Activated T-helper 1 cell treated with anti-CD3 and anti-CD28 coated beads, Interleukin-12 subunit alpha, Interleukin-12 subunit beta, Interleukin-2, Interleukin-4 antibody, amounts not matched to agents 30 ng/mL and 10 ng/mL and 1 ng/mL, durations not matched to agents 14 hours and 24 hours and 36 hours (primary cell): ENCODE data around the gene LGI1. TPM values are rescaled to one million over a fixed set of nuclear protein-coding genes. Genes with fewer than 3 reads are reported as not detected.

Experiments
- DNase-seq: peaks from one replicate; pipeline ENCODE4 v3.0.0; 2021; ENCODE audit warnings: low spot score
- H3K27ac Mint-ChIP-seq: one replicate; pipeline ENCODE4 v1.8.0; 2021; ENCODE audit warnings: mild to moderate bottlenecking, mixed read lengths
- H3K27me3 Mint-ChIP-seq: one replicate; pipeline ENCODE4 v1.8.0; 2022; ENCODE audit warnings: mild to moderate bottlenecking, moderate library complexity, mixed read lengths; ENCODE audit not compliant: insufficient read depth
- H3K36me3 Mint-ChIP-seq: one replicate; pipeline ENCODE4 v1.8.0; 2021; ENCODE audit warnings: low read depth, mixed read lengths
- H3K4me1 Mint-ChIP-seq: one replicate; pipeline ENCODE4 v1.8.0; 2021; ENCODE audit warnings: low read depth, mixed read lengths
- H3K4me3 Mint-ChIP-seq: one replicate; pipeline ENCODE4 v1.8.0; 2021; ENCODE audit warnings: mild to moderate bottlenecking, moderate library complexity, mixed read lengths
- H3K9me3 Mint-ChIP-seq: one replicate; pipeline ENCODE4 v1.8.0; 2021; ENCODE audit warnings: mixed read lengths
- intact Hi-C: fragments of 100-400 bp; cut with micrococcal nuclease; formaldehyde crosslinking; loops from one replicate; pipeline ENCODE4 v1.15.1; 2024
- total RNA-seq: library from RNA; stranded (reverse); gene quantifications from 2 replicates; pipeline ENCODE4 v1.2.3, GENCODE V29; 2022

Gene LGI1
- total RNA-seq, 1 donor from 2014 or later, result not detected

- Mint-ChIP-seq H3K4me1 (no peaks in the 10 kb centered on the region), H3K4me3 (no peak overlapping the region), H3K27me3 (peaks cover 37% of the 10 kb centered on the region), H3K36me3 (no peaks in the 10 kb centered on the region), H3K27ac (no peak overlapping the region), H3K9me3 (no peaks in the 10 kb centered on the region)
- DNase-seq, result no peak
- intact Hi-C loops, result no loop called here
These were observed 2.8 kb downstream of the LGI1 start for GRCh38 chr10:93760490-93760889.

GRCh38 chr10:93762979-93763391 lies 5.2 kb downstream of the LGI1 start:
- Mint-ChIP-seq H3K9me3 (no peaks in the 10 kb centered on the region), H3K4me3 (no peak overlapping the region), H3K4me1 (no peaks in the 10 kb centered on the region), H3K27me3 (peaks cover 27% of the 10 kb centered on the region), H3K36me3 (no peaks in the 10 kb centered on the region), H3K27ac (no peak overlapping the region)
- intact Hi-C loops, result no loop called here
- no peak for DNase-seq

DNA sequence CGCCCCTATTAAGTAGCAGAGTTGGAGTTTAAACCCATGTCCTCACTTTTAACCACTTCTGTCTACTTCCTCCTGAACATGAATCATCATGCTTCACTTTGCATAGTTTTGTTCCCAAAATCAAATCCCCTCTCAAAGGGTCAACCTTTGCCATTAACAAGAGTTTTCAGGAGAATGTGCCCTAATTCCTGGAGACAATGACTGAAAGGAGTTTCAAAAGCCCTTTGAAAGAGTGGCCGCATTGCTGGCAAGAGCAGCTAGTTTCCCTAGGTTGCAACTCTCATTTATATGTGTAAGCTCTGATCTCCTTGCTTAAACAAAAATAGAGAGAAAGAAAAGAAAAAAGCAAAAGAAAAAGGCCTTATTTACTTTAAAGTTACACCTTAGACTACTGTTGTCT lies 9.2 kb downstream of the LGI1 start:
- DNase-seq, result no peak
- no peak overlapping the region for H3K27ac Mint-ChIP-seq
- H3K9me3 Mint-ChIP-seq, result no peaks in the 10 kb centered on the region
- H3K27me3 Mint-ChIP-seq, result peaks cover 8% of the 10 kb centered on the region
- no peaks in the 10 kb centered on the region for H3K36me3 Mint-ChIP-seq
- H3K4me1 Mint-ChIP-seq, result no peaks in the 10 kb centered on the region
- intact Hi-C loops, result no loop called here
- no peak overlapping the region for H3K4me3 Mint-ChIP-seq

- intact Hi-C loops, result no loop called here
- Mint-ChIP-seq H3K9me3 (no peaks in the 10 kb centered on the region), H3K4me3 (no peak overlapping the region)
These were observed 10.1 kb downstream of the LGI1 start for GRCh38 chr10:93767724-93768399.

GRCh38 chr10:93768892-93769291 lies 11.2 kb downstream of the LGI1 start:
- no peaks in the 10 kb centered on the region for H3K27me3 Mint-ChIP-seq
- H3K9me3 Mint-ChIP-seq, result no peaks in the 10 kb centered on the region
- intact Hi-C loops, result no loop called here
- H3K4me3 Mint-ChIP-seq, result no peak overlapping the region
- H3K27ac Mint-ChIP-seq, result no peak overlapping the region
- H3K4me1 Mint-ChIP-seq, result no peaks in the 10 kb centered on the region
- H3K36me3 Mint-ChIP-seq, result no peaks in the 10 kb centered on the region
- DNase-seq, result no peak

More at GRCh38 chr10:93767724-93768399, 10.1 kb downstream of the LGI1 start:
- Mint-ChIP-seq H3K27me3 (peaks cover 3% of the 10 kb centered on the region), H3K4me1 (no peaks in the 10 kb centered on the region), H3K27ac (no peak overlapping the region), H3K36me3 (no peaks in the 10 kb centered on the region)
- DNase-seq, result no peak

DNA sequence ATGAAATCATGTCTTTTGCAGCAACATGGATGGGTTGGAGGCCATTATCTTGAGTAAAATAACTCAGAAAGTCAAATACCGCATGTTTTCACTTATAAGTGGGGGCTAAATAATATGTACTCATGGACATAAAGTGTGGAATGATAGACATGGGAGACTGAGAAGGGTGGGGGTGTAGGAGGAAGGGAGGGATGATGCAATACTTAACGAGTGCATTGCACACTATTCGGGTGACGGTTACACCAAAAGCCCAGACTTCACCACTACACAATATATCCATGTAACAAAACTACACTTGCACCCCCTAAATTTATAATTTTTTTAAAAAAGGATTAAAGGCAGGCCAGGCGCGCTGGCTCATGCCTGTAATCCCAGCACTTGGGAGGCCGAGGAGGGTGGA lies 13.6 kb downstream of the LGI1 start:
- no peaks in the 10 kb centered on the region for H3K9me3 Mint-ChIP-seq
- intact Hi-C loops, result no loop called here
- H3K27me3 Mint-ChIP-seq, result peaks cover 10% of the 10 kb centered on the region
- H3K4me3 Mint-ChIP-seq, result no peak overlapping the region
- H3K4me1 Mint-ChIP-seq, result no peaks in the 10 kb centered on the region
- DNase-seq, result no peak
- H3K36me3 Mint-ChIP-seq, result no peaks in the 10 kb centered on the region
- H3K27ac Mint-ChIP-seq, result no peak overlapping the region

- Mint-ChIP-seq H3K36me3 (no peaks in the 10 kb centered on the region), H3K4me1 (no peaks in the 10 kb centered on the region), H3K9me3 (no peaks in the 10 kb centered on the region), H3K4me3 (no peak overlapping the region), H3K27ac (no peak overlapping the region), H3K27me3 (peaks cover 17% of the 10 kb centered on the region)
- DNase-seq, result no peak
- intact Hi-C loops, result no loop called here
These were observed 15.4 kb downstream of the LGI1 start for GRCh38 chr10:93773120-93773519.

DNA sequence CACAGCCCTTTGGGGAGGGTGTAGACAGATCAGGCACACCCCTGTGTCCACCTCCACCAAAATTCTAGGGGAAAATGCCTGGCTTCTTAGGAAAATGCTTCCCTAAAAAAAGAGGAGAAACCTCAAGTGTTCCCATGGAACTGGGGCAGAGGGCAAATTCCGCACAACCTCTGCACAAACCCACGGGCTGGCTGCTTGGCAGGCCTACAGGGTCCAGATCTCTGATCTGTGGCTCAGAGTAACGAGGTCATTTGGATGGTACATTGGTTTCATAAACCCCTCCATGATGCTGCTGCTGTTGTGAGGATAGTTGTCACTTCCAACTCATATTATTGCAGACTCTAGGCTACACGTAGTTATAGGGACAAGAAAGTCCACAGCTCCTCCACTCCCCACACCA lies 16.0 kb downstream of the LGI1 start:
- peaks cover 19% of the 10 kb centered on the region for H3K27me3 Mint-ChIP-seq
- no peaks in the 10 kb centered on the region for H3K36me3 Mint-ChIP-seq
- no peak overlapping the region for H3K4me3 Mint-ChIP-seq
- DNase-seq, result no peak
- no peak overlapping the region for H3K27ac Mint-ChIP-seq
- intact Hi-C loops, result no loop called here
- H3K9me3 Mint-ChIP-seq, result no peaks in the 10 kb centered on the region
- H3K4me1 Mint-ChIP-seq, result no peaks in the 10 kb centered on the region

- H3K27ac Mint-ChIP-seq, result no peak overlapping the region
- H3K4me1 Mint-ChIP-seq, result no peaks in the 10 kb centered on the region
- DNase-seq, result no peak
- peaks cover 22% of the 10 kb centered on the region for H3K27me3 Mint-ChIP-seq
- no peaks in the 10 kb centered on the region for H3K36me3 Mint-ChIP-seq
- H3K9me3 Mint-ChIP-seq, result no peaks in the 10 kb centered on the region
- intact Hi-C loops, result no loop called here
- no peak overlapping the region for H3K4me3 Mint-ChIP-seq
These were observed 17.6 kb downstream of the LGI1 start for GRCh38 chr10:93775356-93775755.

GRCh38 chr10:93777092-93777491 lies 19.4 kb downstream of the LGI1 start:
- Mint-ChIP-seq H3K27ac (no peak overlapping the region), H3K27me3 (peaks cover 22% of the 10 kb centered on the region)

GRCh38 chr10:93784059-93784458 lies 26.3 kb downstream of the LGI1 start:
- peaks cover 6% of the 10 kb centered on the region for H3K27me3 Mint-ChIP-seq
- intact Hi-C loops, result no loop called here
- no peak for DNase-seq
- H3K9me3 Mint-ChIP-seq, result no peaks in the 10 kb centered on the region
- no peaks in the 10 kb centered on the region for H3K36me3 Mint-ChIP-seq
- H3K4me3 Mint-ChIP-seq, result no peak overlapping the region
- H3K27ac Mint-ChIP-seq, result no peak overlapping the region
- no peaks in the 10 kb centered on the region for H3K4me1 Mint-ChIP-seq

More at GRCh38 chr10:93777092-93777491, 19.4 kb downstream of the LGI1 start:
- H3K4me1 Mint-ChIP-seq, result no peaks in the 10 kb centered on the region
- no peaks in the 10 kb centered on the region for H3K9me3 Mint-ChIP-seq
- intact Hi-C loops, result no loop called here
- no peaks in the 10 kb centered on the region for H3K36me3 Mint-ChIP-seq
- no peak for DNase-seq
- H3K4me3 Mint-ChIP-seq, result no peak overlapping the region

GRCh38 chr10:93788413-93789208 lies 30.9 kb downstream of the LGI1 start:
- Mint-ChIP-seq H3K27ac (no peak overlapping the region), H3K27me3 (peaks cover 11% of the 10 kb centered on the region), H3K9me3 (no peaks in the 10 kb centered on the region), H3K36me3 (no peaks in the 10 kb centered on the region), H3K4me3 (no peak overlapping the region), H3K4me1 (no peaks in the 10 kb centered on the region)
- intact Hi-C loops, result no loop called here
- no peak for DNase-seq

- intact Hi-C loops, result no loop called here
These were observed 32.7 kb downstream of the LGI1 start for GRCh38 chr10:93790439-93790838.

More at GRCh38 chr10:93790439-93790838, 32.7 kb downstream of the LGI1 start:
- H3K4me1 Mint-ChIP-seq, result no peaks in the 10 kb centered on the region
- H3K36me3 Mint-ChIP-seq, result no peaks in the 10 kb centered on the region
- no peak overlapping the region for H3K4me3 Mint-ChIP-seq
- no peak for DNase-seq
- no peaks in the 10 kb centered on the region for H3K9me3 Mint-ChIP-seq
- H3K27ac Mint-ChIP-seq, result no peak overlapping the region
- peaks cover 11% of the 10 kb centered on the region for H3K27me3 Mint-ChIP-seq
